ENCODE results near the gene ATP8B4. TPM values are rescaled to one million over a fixed set of nuclear protein-coding genes. Genes with fewer than 3 reads are reported as not detected.
"Not testable (repeated sequence)": the region's sequence is repeated elsewhere in the genome, so short reads cannot be mapped to it uniquely, and the experiment has no call there.

The ATP8B4 gene
- total and polyA plus RNA-seq, 2 donors (not counting 3 experiments of a cell fraction or from before 2014, with no cell fraction given): not detected

DNA sequence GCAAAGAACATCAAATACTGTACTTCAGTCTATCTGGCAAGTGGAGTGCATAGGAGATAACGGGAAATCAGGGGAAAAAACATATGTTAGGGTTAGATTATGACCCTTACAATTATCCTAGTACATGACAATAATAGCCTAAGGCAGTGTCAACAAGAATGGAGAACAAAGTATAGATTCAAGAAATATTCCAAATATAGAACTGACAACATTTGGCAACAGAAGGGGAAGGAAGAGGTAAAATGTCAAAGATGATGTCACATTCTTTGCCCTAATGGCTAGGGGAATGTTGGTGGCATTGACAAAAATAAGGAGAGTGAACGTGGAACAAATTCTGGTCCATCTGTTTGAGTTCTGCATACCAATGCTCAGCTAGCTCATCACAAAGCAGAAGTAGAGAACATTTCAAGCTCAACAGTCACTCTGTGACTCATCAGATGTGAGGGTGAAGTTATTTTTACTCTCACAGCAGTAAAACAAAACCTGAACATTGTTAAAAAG lies 15.5 kb upstream of the ATP8B4 start:
- H2AFZ ChIP-seq (ENCODE audit: low read depth, low read length): no peak overlapping the region
- DNase-seq (ENCODE audit: low read depth, low spot score) (peak; percentile 7), FAIRE-seq (peak; percentile 60)
- no peaks in the 10 kb centered on the region for H3K9me3 ChIP-seq (replicated peaks; ENCODE audit: control insufficient read depth, insufficient read depth, low read length)
- H4K20me1 ChIP-seq (replicated peaks; ENCODE audit: control insufficient read depth, extremely low read depth, insufficient read depth, low read length): no peaks in the 10 kb centered on the region
- no peaks in the 10 kb centered on the region for H3K9me1 ChIP-seq (replicated peaks; ENCODE audit: control insufficient read depth, extremely low read depth, insufficient read depth, low read length)
- no peak overlapping the region for H3K9ac ChIP-seq (replicated peaks; ENCODE audit: extremely low read depth, insufficient read depth, low read length)
- H3K27ac ChIP-seq (ENCODE audit: insufficient read depth, low read depth, low read length): no peak overlapping the region
- peak overlapping the region; percentile 23 for H3K4me2 ChIP-seq (ENCODE audit: insufficient read depth, low read length)
- no peaks in the 10 kb centered on the region for H3K79me2 ChIP-seq (ENCODE audit: control insufficient read depth, insufficient read depth, low read length)
- H3K4me3 ChIP-seq (replicated peaks in 1 of 3; ENCODE audit: insufficient read depth in 1 of 3, low read depth in 1 of 3, low read length in 3 of 3): no peak overlapping the region
- ChIA-PET POLR2A (no interaction called here), CTCF (interaction anchor here (0.6 to 4.0 kb wide), 5 partner anchors 8 to 899 kb away, joined by 3 to 37 read pairs (median 3); no protein-coding TSS in a partner anchor)
- dilution Hi-C loops (cut with MboI; ENCODE audit: extremely low pct_ligation_motif_present, low sequenced_read_pairs): no loop called here
- BruUV-seq (replicated peaks): no TSS peak
- intact Hi-C loops (cut with micrococcal nuclease): no loop called here
- H3K4me1 ChIP-seq (ENCODE audit: control insufficient read depth, extremely low read depth, insufficient read depth, low read length): peaks cover 7% of the 10 kb centered on the region
- H3K36me3 ChIP-seq (ENCODE audit: control insufficient read depth in 2 of 2, extremely low read depth in 1 of 2, insufficient read depth in 2 of 2, low read length in 2 of 2): no peaks in the 10 kb centered on the region
- no peak for TF ChIP-seq POLR2AphosphoS5 (IDR thresholded peaks at IDR 0.05; ENCODE audit: insufficient read depth, low read depth, low read length)
- TF ChIP-seq FOS (IDR thresholded peaks at IDR 0.05; ENCODE audit: borderline replicate concordance, insufficient read depth, low read length): peak; percentile 69
- peak; percentile 46 for TF ChIP-seq JUN (IDR thresholded peaks at IDR 0.05; ENCODE audit: borderline replicate concordance, insufficient read depth, insufficient read length, low read depth)
- H3K27me3 ChIP-seq (ENCODE audit: control insufficient read depth in 2 of 2, insufficient read depth in 2 of 2, low read length in 2 of 2): peaks cover 0 to 1% of the 10 kb centered on the region in 2 experiments

DNA sequence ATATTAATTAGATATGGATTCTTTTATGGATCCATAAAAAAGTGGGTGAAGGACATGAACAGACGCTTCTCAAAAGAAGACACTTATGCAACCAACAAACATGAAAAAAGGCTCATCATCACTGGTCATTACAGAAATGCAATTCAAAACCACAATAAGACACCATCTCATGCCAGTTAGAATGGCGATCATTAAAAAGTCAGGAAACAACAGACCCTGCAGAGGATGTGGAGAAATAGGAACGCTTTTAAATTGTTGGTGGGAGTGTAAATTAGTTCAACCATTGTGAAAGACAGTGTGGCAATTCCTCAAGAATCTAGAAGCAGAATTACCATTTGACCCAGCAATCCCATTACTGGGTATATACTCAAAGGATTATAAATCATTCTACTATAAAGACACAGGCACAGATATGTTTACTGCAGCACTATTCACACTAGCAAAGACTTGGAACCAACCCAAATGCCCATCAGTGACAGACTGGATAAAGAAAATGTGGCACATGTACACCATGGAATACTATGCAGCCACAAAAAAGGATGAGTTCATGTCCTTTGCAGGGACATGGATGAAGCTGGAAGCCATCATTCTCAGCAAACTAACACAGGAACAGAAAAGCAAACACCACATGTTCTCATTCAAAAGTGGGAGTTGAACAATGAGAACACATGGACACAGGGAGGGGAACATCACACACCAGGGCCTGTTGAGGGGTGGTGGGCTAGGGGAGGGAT lies 13.4 kb upstream of the ATP8B4 start:
- BruUV-seq (replicated peaks); POLR2A ChIA-PET; H4K20me1 ChIP-seq (replicated peaks; ENCODE audit: control insufficient read depth, extremely low read depth, insufficient read depth, low read length); intact Hi-C loops (cut with micrococcal nuclease); FAIRE-seq; DNase-seq (ENCODE audit: low read depth, low spot score); H3K79me2 ChIP-seq (ENCODE audit: control insufficient read depth, insufficient read depth, low read length); H3K27me3 ChIP-seq (ENCODE audit: control insufficient read depth in 2 of 2, insufficient read depth in 2 of 2, low read length in 2 of 2); H3K9me3 ChIP-seq (replicated peaks; ENCODE audit: control insufficient read depth, insufficient read depth, low read length); H3K4me1 ChIP-seq (ENCODE audit: control insufficient read depth, extremely low read depth, insufficient read depth, low read length); H3K4me3 ChIP-seq (replicated peaks in 1 of 3; ENCODE audit: insufficient read depth in 1 of 3, low read depth in 1 of 3, low read length in 3 of 3); H3K36me3 ChIP-seq (ENCODE audit: control insufficient read depth in 2 of 2, extremely low read depth in 1 of 2, insufficient read depth in 2 of 2, low read length in 2 of 2); H2AFZ ChIP-seq (ENCODE audit: low read depth, low read length); H3K9me1 ChIP-seq (replicated peaks; ENCODE audit: control insufficient read depth, extremely low read depth, insufficient read depth, low read length); H3K4me2 ChIP-seq (ENCODE audit: insufficient read depth, low read length); H3K9ac ChIP-seq (replicated peaks; ENCODE audit: extremely low read depth, insufficient read depth, low read length); dilution Hi-C loops (cut with MboI; ENCODE audit: extremely low pct_ligation_motif_present, low sequenced_read_pairs); H3K27ac ChIP-seq (ENCODE audit: insufficient read depth, low read depth, low read length): not testable (repeated sequence)
- CTCF ChIA-PET: interaction anchor here (2.1 kb wide), 1 partner anchor 13 kb away, joined by 4 read pairs; no protein-coding TSS in a partner anchor

All from endothelial cell of umbilical vein (primary cell).